NCI-H1930 (cell line): ENCODE data around the gene TNFSF15.
A peak's percentile ranks its signal among the peaks of the same experiment; 100 is the strongest.
"Not testable (repeated sequence)": the region's sequence is repeated elsewhere in the genome, so short reads cannot be mapped to it uniquely, and the experiment has no call there.

Experiments used
- DNase-seq, 2 experiments: peaks; one replicate each; lab custom pipeline; 2025; lab: John Stamatoyannopoulos, UW

TNFSF15 gene

GRCh38 chr9:114746591-114747346 is 59.1 kb downstream of the TNFSF15 start:
- peak in 1 of 2 experiments; percentile 10 for DNase-seq

DNA sequence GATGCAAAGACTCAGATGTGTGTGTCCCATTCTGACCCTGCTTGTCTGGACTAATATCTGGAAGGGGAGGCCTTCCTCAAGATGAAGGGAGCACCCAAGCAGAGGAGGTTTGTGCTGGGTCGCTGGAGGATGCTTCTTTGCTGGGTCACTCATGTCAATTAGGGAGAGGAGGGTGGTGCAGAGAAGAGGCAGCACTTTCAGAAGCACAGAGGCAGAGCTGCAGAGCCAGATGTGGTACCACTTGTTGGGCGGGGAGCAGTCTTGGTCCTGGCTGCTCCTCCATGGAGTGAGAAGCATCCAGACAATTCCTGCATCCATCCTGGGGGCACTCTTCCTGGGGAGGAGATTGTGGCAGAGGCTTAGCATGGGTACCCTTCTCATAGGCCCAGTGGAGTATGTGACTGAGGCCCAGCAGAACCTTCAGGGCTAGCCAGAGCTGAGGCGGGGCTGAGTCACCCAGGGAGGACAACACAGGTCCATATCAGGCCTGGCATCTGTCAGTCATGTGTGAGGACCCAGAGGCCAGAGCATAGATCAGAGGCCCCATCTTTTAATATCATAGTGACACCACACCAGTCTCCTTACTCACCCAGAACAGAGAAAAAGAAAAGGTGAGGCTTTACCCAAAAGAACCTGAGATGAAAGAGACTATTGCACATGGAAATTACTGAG is 59.8 kb downstream of the TNFSF15 start:
- no peak for DNase-seq

DNA sequence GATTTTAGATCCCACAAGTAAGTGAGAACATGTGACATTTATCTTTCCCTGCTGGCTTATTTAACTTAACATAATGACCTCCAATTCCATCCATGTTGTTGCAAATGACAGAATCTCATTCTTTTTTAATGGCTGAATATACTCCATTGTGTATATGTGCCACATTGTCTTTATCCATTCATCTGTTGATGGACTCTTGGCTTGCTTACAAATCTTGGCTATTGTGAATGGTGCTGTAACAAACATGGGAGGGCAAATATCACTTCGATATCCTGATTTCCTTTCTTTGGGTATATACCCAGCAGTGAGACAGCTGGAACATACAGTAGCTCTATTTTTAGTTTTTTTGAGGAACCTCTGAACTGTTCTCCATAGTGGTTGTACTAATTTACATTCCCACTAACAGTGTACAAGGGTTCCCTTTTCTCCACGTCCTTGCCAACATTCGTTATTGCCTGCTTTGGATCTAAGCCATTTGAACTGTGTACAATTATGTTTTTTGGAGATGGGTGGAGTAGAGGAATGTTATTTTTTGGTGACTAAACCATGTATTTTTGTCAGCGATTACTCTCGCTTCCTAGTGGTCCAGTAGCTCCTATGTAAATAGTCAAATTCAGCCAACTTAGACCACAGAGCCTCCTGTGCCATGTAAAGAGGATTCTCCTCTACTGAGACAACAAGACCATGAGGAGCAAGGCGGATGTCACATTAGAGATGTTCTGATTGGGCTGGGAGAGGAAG is 60.6 kb downstream of the TNFSF15 start:
- no peak for DNase-seq

DNA sequence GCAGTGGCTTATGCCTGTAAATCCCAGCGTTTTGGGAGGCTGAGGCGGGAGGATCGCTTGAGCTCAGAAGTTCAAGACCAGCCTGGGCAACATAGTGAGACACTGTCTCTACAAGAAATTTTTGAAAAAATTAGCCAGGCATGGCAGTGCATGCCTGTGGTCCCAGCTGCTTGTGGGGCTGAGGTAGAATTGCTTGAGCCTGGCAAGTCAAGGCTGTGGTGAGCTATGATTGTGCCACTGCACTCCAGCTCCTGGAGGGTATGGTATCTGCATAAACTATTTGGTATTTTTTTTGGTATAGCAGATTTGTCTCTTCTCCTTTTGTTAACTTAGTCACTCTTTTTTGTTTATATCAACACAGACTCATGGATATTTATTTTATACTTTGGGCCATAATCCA is 62.4 kb downstream of the TNFSF15 start:
- no peak for DNase-seq

GRCh38 chr9:114742947-114743346 is 62.9 kb downstream of the TNFSF15 start:
- DNase-seq: no peak

GRCh38 chr9:114741521-114741920 is 64.3 kb downstream of the TNFSF15 start:
- not testable (repeated sequence) for DNase-seq

DNA sequence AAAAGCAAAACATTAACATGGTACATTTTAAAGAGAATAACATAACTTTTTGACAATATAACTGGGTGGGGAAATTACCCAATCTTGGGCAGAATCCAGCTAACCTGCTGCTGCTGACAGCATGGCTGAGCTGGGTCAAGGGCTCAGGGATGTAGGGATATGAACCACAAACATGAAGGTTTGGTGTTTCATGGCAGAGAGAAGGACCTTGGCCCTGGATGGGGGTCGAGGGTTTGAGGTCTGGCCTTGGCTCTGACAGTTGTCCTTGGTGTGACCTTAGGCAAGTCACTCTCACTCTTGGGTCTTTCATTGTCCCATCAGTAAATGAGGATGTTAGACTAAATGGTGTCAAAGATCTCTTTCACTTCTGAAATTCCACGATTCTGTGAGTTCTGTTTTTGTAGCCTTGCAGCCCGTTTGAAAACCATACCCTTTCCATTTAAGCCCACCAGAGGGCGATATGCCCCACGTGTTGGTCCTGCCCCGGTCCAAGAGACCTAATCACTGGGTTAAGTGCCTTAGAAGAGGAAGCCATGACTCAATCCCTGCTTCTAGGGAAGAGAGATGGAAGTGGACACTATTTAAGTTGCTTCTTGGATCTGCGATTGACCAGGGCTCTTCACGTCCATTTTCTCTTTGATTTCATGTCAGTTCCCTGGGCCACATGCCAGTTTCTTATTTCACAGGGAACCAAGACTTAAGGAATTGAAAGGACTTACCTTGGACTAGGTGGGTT is 67.1 kb downstream of the TNFSF15 start:
- DNase-seq: peak in 1 of 2 experiments; percentile 35

DNA sequence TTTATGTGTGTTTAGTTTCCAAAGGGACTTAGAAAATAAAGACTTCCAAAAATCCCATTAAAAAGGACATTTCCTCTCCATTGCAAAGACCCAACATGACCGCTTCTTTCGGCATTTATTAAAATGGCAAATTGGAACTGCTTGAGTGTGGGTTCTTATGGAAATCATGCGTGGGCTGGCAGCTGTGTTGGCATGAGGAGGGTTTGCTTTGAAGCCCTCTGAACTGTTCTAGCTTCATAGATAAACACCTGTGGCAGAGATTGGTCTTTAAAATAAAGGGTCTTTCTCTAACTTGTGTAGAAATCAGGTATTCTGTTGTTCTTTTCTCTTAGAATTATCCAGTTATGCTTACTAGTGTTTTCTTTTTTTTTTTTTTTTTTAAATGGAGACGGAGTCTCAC is 68.0 kb downstream of the TNFSF15 start:
- DNase-seq: no peak

GRCh38 chr9:114737118-114737517 is 68.7 kb downstream of the TNFSF15 start:
- no peak for DNase-seq

DNA sequence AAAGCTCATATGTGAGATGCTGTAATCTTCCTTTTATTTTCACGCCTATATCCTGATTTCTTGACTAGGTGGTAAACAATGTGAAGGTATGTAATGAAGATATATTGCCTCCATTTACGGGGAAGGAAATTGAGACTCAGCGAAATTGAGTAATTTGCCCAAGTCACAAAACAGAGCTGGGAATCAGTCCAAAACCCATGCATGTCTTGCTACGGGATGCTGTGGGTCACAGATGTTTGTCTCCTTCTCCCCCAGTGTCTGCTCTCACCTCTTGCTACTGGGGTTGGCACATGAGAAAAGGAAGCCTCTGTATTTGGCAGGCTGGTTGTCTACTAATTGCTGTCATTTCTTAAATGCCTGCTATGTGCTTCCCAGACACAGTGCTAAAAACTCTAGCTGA is 70.1 kb downstream of the TNFSF15 start:
- no peak for DNase-seq

GRCh38 chr9:114735139-114735538 is 70.7 kb downstream of the TNFSF15 start:
- not testable (repeated sequence) for DNase-seq
